HEK293 (cell line): ENCODE results near the gene MUC5AC.

Source experiments
- GLI2 ChIP-seq: fragments of 450-650 bp; formaldehyde crosslinking; IDR thresholded peaks from 2 replicates; pipeline ENCODE4; 2017; ENCODE audit warnings: missing biosample characterization, missing genetic modification characterization, low read depth, borderline replicate concordance
- MEIS1 ChIP-seq: sonication (generic); formaldehyde crosslinking; IDR thresholded peaks from 2 replicates; pipeline ENCODE4 v1.8.1; 2022; ENCODE audit warnings: missing genetic modification reagents, mild to moderate bottlenecking, borderline replicate concordance
- ZBTB17 ChIP-seq: fragments of 450-650 bp; formaldehyde crosslinking; IDR thresholded peaks from 2 replicates; pipeline ENCODE4 v1.5.1; 2016; ENCODE audit warnings: missing biosample characterization, missing genetic modification characterization
- ZFHX2 ChIP-seq: fragments of 450-650 bp; formaldehyde crosslinking; conservative IDR thresholded peaks from 2 replicates; pipeline ENCODE4 v1.5.1; 2016; ENCODE audit warnings: missing biosample characterization, missing genetic modification characterization
- ZNF133 ChIP-seq: fragments of 450-650 bp; formaldehyde crosslinking; IDR thresholded peaks from 2 replicates; pipeline ENCODE4 v1.5.1; 2016; ENCODE audit warnings: missing biosample characterization, missing genetic modification characterization
- ZNF350 ChIP-seq: fragments of 450-650 bp; formaldehyde crosslinking; IDR thresholded peaks from 2 replicates; pipeline ENCODE4 v1.5.0; 2017; ENCODE audit warnings: missing biosample characterization, mild to moderate bottlenecking, missing genetic modification characterization
- ZNF48 ChIP-seq: fragments of 450-650 bp; formaldehyde crosslinking; IDR thresholded peaks from 2 replicates; pipeline ENCODE4 v1.5.1; 2016; ENCODE audit warnings: missing biosample characterization, missing genetic modification characterization
- ZNF558 ChIP-seq: fragments of 450-650 bp; formaldehyde crosslinking; IDR thresholded peaks from 2 replicates; pipeline ENCODE4 v1.5.1; 2016; ENCODE audit warnings: missing biosample characterization, missing genetic modification characterization

DNA sequence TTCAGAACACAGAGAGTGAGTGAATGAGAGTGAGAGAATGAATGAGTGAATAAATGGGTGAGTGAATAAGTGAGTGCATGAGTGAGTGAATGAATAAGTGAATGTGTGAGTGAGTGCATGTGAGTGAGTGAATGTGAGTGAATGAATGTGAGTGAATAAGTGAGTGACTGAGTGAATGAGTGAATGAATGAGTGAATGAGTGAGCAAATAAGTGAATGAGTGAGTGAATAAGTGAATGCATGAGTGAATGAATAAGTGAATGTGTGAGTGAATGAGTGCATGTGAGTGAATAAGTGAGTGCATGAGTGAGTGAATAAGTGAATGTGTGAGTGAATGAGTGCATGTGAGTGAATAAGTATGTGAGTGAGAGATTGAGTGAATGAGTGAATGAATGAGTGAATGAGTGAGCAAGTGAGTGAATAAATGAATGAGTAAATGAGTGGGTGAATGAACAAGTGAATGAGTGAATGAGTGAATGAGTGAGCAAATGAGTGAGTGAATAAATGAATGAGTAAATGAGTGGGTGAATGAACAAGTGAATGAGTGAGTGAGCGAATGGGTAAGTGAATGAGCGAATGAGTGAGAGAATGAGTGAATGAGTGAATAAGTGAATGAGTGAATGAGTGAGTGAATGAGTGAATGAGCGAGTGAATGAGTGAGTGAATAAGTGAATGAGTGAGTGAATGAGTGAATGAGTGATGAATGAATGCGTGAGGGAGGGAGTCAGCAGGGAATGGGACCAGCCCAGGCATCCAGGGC, 43.8 kb downstream of the MUC5AC start:
- TF ChIP-seq GLI2 (tag by site-specific recombination) (no peak), ZFHX2 (tag by site-specific recombination) (no peak), ZNF558 (tag by site-specific recombination) (no peak), MEIS1 (CRISPR knock-in tag) (no peak), ZNF48 (no peak), ZBTB17 (tag by site-specific recombination) (no peak), ZNF133 (no peak), ZNF350 (tag by site-specific recombination) (no peak)
